Activated naive CD8-positive, alpha-beta T cell (primary cell): ENCODE results near the gene AMOTL1.
"Not testable (repeated sequence)": the region's sequence is repeated elsewhere in the genome, so short reads cannot be mapped to it uniquely, and the experiment has no call there.

Experiments
- H3K27ac Mint-ChIP-seq: one replicate; pipeline ENCODE4 v1.8.0; 2021; ENCODE audit warnings: mixed read lengths
- H3K27me3 Mint-ChIP-seq: one replicate; pipeline ENCODE4 v1.8.0; 2021; ENCODE audit warnings: mixed read lengths
- H3K36me3 Mint-ChIP-seq: one replicate; pipeline ENCODE4 v1.8.0; 2021; ENCODE audit warnings: mixed read lengths
- H3K4me1 Mint-ChIP-seq: one replicate; pipeline ENCODE4 v1.8.0; 2021; ENCODE audit warnings: low read depth, mixed read lengths
- H3K4me3 Mint-ChIP-seq: one replicate; pipeline ENCODE4 v1.8.0; 2021; ENCODE audit warnings: mild to moderate bottlenecking, mixed read lengths
- H3K9me3 Mint-ChIP-seq: one replicate; pipeline ENCODE4 v1.8.0; 2021; ENCODE audit warnings: low read depth, mixed read lengths

The AMOTL1 gene

GRCh38 chr11:94790197-94790596, 22.0 kb downstream of the AMOTL1 start:
- Mint-ChIP-seq H3K27ac (no peak overlapping the region), H3K4me3 (no peak overlapping the region), H3K27me3 (peaks cover 13% of the 10 kb centered on the region), H3K36me3 (no peaks in the 10 kb centered on the region), H3K4me1 (no peaks in the 10 kb centered on the region), H3K9me3 (no peaks in the 10 kb centered on the region)

GRCh38 chr11:94790661-94791180, 22.6 kb downstream of the AMOTL1 start:
- H3K27ac Mint-ChIP-seq = no peak overlapping the region
- no peaks in the 10 kb centered on the region for H3K36me3 Mint-ChIP-seq
- H3K27me3 Mint-ChIP-seq = peaks cover 11% of the 10 kb centered on the region
- no peaks in the 10 kb centered on the region for H3K4me1 Mint-ChIP-seq
- H3K4me3 Mint-ChIP-seq = no peak overlapping the region
- H3K9me3 Mint-ChIP-seq = no peaks in the 10 kb centered on the region

- no peaks in the 10 kb centered on the region for H3K4me1 Mint-ChIP-seq
These were observed 23.2 kb downstream of the AMOTL1 start for GRCh38 chr11:94791216-94791889.

GRCh38 chr11:94791942-94792341, 23.8 kb downstream of the AMOTL1 start:
- H3K9me3 Mint-ChIP-seq, H3K4me3 Mint-ChIP-seq, H3K27ac Mint-ChIP-seq, H3K4me1 Mint-ChIP-seq, H3K36me3 Mint-ChIP-seq: not testable (repeated sequence)
- H3K27me3 Mint-ChIP-seq = peaks cover 11% of the 10 kb centered on the region

More at GRCh38 chr11:94791216-94791889, 23.2 kb downstream of the AMOTL1 start:
- no peaks in the 10 kb centered on the region for H3K9me3 Mint-ChIP-seq
- H3K27me3 Mint-ChIP-seq = peaks cover 11% of the 10 kb centered on the region
- H3K4me3 Mint-ChIP-seq = no peak overlapping the region
- H3K36me3 Mint-ChIP-seq = no peaks in the 10 kb centered on the region
- H3K27ac Mint-ChIP-seq = no peak overlapping the region

GRCh38 chr11:94792451-94792850, 24.3 kb downstream of the AMOTL1 start:
- H3K4me1 Mint-ChIP-seq = no peaks in the 10 kb centered on the region
- no peak overlapping the region for H3K4me3 Mint-ChIP-seq
- no peaks in the 10 kb centered on the region for H3K9me3 Mint-ChIP-seq
- H3K36me3 Mint-ChIP-seq = no peaks in the 10 kb centered on the region
- H3K27ac Mint-ChIP-seq = no peak overlapping the region
- H3K27me3 Mint-ChIP-seq = peaks cover 11% of the 10 kb centered on the region

- H3K4me3 Mint-ChIP-seq = no peak overlapping the region
- H3K36me3 Mint-ChIP-seq = no peaks in the 10 kb centered on the region
- peaks cover 11% of the 10 kb centered on the region for H3K27me3 Mint-ChIP-seq
- H3K27ac Mint-ChIP-seq = peak overlapping the region; percentile 5
- H3K4me1 Mint-ChIP-seq = no peaks in the 10 kb centered on the region
- no peaks in the 10 kb centered on the region for H3K9me3 Mint-ChIP-seq
These were observed 24.8 kb downstream of the AMOTL1 start for GRCh38 chr11:94793002-94793401.

GRCh38 chr11:94793822-94794221, 25.7 kb downstream of the AMOTL1 start:
- H3K4me3 Mint-ChIP-seq = no peak overlapping the region
- H3K27me3 Mint-ChIP-seq = peaks cover 8% of the 10 kb centered on the region
- H3K36me3 Mint-ChIP-seq = no peaks in the 10 kb centered on the region
- H3K4me1 Mint-ChIP-seq = no peaks in the 10 kb centered on the region
- H3K27ac Mint-ChIP-seq = no peak overlapping the region
- H3K9me3 Mint-ChIP-seq = no peaks in the 10 kb centered on the region

- no peak overlapping the region for H3K4me3 Mint-ChIP-seq
- H3K9me3 Mint-ChIP-seq = no peaks in the 10 kb centered on the region
- H3K27me3 Mint-ChIP-seq = peaks cover 7% of the 10 kb centered on the region
- H3K27ac Mint-ChIP-seq = no peak overlapping the region
- H3K36me3 Mint-ChIP-seq = no peaks in the 10 kb centered on the region
- H3K4me1 Mint-ChIP-seq = no peaks in the 10 kb centered on the region
These were observed 26.4 kb downstream of the AMOTL1 start for GRCh38 chr11:94794287-94795168.

- Mint-ChIP-seq H3K9me3 (no peaks in the 10 kb centered on the region), H3K4me3 (no peak overlapping the region), H3K4me1 (no peaks in the 10 kb centered on the region), H3K27ac (no peak overlapping the region), H3K36me3 (no peaks in the 10 kb centered on the region), H3K27me3 (peaks cover 3% of the 10 kb centered on the region)
These were observed 27.5 kb downstream of the AMOTL1 start for GRCh38 chr11:94795476-94796189.

GRCh38 chr11:94796190-94796580, 28.0 kb downstream of the AMOTL1 start:
- H3K4me1 Mint-ChIP-seq = no peaks in the 10 kb centered on the region

GRCh38 chr11:94796863-94797262, 28.7 kb downstream of the AMOTL1 start:
- peaks cover 3% of the 10 kb centered on the region for H3K27me3 Mint-ChIP-seq
- H3K36me3 Mint-ChIP-seq = no peaks in the 10 kb centered on the region
- H3K27ac Mint-ChIP-seq = no peak overlapping the region
- H3K4me3 Mint-ChIP-seq = no peak overlapping the region
- H3K9me3 Mint-ChIP-seq = no peaks in the 10 kb centered on the region
- no peaks in the 10 kb centered on the region for H3K4me1 Mint-ChIP-seq

More at GRCh38 chr11:94796190-94796580, 28.0 kb downstream of the AMOTL1 start:
- H3K27me3 Mint-ChIP-seq = peaks cover 3% of the 10 kb centered on the region
- no peaks in the 10 kb centered on the region for H3K36me3 Mint-ChIP-seq
- no peaks in the 10 kb centered on the region for H3K9me3 Mint-ChIP-seq
- no peak overlapping the region for H3K27ac Mint-ChIP-seq
- H3K4me3 Mint-ChIP-seq = no peak overlapping the region

- H3K36me3 Mint-ChIP-seq = no peaks in the 10 kb centered on the region
- no peak overlapping the region for H3K27ac Mint-ChIP-seq
- H3K27me3 Mint-ChIP-seq = no peaks in the 10 kb centered on the region
- no peak overlapping the region for H3K4me3 Mint-ChIP-seq
- H3K9me3 Mint-ChIP-seq = no peaks in the 10 kb centered on the region
- no peaks in the 10 kb centered on the region for H3K4me1 Mint-ChIP-seq
These were observed 31.6 kb downstream of the AMOTL1 start for GRCh38 chr11:94799726-94800125.

- H3K27me3 Mint-ChIP-seq = no peaks in the 10 kb centered on the region
- no peaks in the 10 kb centered on the region for H3K36me3 Mint-ChIP-seq
- H3K9me3 Mint-ChIP-seq = no peaks in the 10 kb centered on the region
- no peaks in the 10 kb centered on the region for H3K4me1 Mint-ChIP-seq
- H3K4me3 Mint-ChIP-seq = no peak overlapping the region
- H3K27ac Mint-ChIP-seq = no peak overlapping the region
These were observed 32.3 kb downstream of the AMOTL1 start for GRCh38 chr11:94800414-94800813.

GRCh38 chr11:94801866-94802460, 33.8 kb downstream of the AMOTL1 start:
- no peaks in the 10 kb centered on the region for H3K27me3 Mint-ChIP-seq
- no peak overlapping the region for H3K4me3 Mint-ChIP-seq

More at GRCh38 chr11:94801866-94802460, 33.8 kb downstream of the AMOTL1 start:
- Mint-ChIP-seq H3K27ac (no peak overlapping the region), H3K9me3 (no peaks in the 10 kb centered on the region), H3K4me1 (no peaks in the 10 kb centered on the region), H3K36me3 (no peaks in the 10 kb centered on the region)
